ENCODE data around the gene SNX32. TPM values are rescaled to one million over a fixed set of nuclear protein-coding genes. Genes with fewer than 3 reads are reported as not detected.

SNX32 gene
- total and polyA plus RNA-seq, 9 of the 15 experiments (the other 6 are each of a cell fraction or from before 2014, with no cell fraction given), result 0.03 TPM; not detected in 7

- TF ChIP-seq EWSR1 (IDR thresholded peaks at IDR 0.05; ENCODE audit: borderline replicate concordance, low read depth, partially characterized antibody) (no peak), SMARCE1 (IDR thresholded peaks at IDR 0.05) (no peak), FOXJ2 (tag; IDR thresholded peaks at IDR 0.05) (no peak), POLR3G (IDR thresholded peaks at IDR 0.05; ENCODE audit: extremely low read depth, insufficient read length, insufficient replicate concordance) (no peak), CREB1 (IDR thresholded peaks at IDR 0.05) (peak; percentile 42), CREB1 (CRISPR knock-in tag; IDR thresholded peaks at IDR 0.05) (no peak; the same call in 1 of the 2 replicates), GTF2B (IDR thresholded peaks at IDR 0.05; ENCODE audit: extremely low read depth, insufficient read length) (no peak), HMGN3 (IDR thresholded peaks at IDR 0.05; ENCODE audit: borderline replicate concordance, extremely low read depth, insufficient read length, low read depth, low read length) (peak; percentile 94), TAF9B (IDR thresholded peaks at IDR 0.05; ENCODE audit: partially characterized antibody) (peak; percentile 82), ZBTB43 (CRISPR knock-in tag; IDR thresholded peaks at IDR 0.05) (no peak), HDAC2 (IDR thresholded peaks at IDR 0.05) (peak; percentile 66), MEF2A (IDR thresholded peaks at IDR 0.05; ENCODE audit: control insufficient read depth, low read depth, low read length) (no peak), ZNF24 (IDR thresholded peaks at IDR 0.05) (no peak), ZNF696 (CRISPR knock-in tag; conservative IDR thresholded peaks at IDR 0.05) (no peak), ZNF507 (tag; conservative IDR thresholded peaks at IDR 0.05) (no peak), HNRNPL (IDR thresholded peaks at IDR 0.05; ENCODE audit: low read depth, low read length) (peak; percentile 27; the same call in 1 of the 2 replicates), IRF1 (CRISPR knock-in tag; IDR thresholded peaks at IDR 0.05; ENCODE audit: borderline replicate concordance) (no peak; the same call in 1 of the 2 replicates), C11orf30 (IDR thresholded peaks at IDR 0.05; ENCODE audit: low read depth) (peak; percentile 88), SMAD2 (IDR thresholded peaks at IDR 0.05; ENCODE audit: low read depth, low read length) (no peak), CC2D1A (IDR thresholded peaks at IDR 0.05) (peak; percentile 37; the same call in 1 of the 2 replicates), CREB5 (CRISPR knock-in tag; IDR thresholded peaks at IDR 0.05) (no peak), HLTF (IDR thresholded peaks at IDR 0.05) (no peak), ZNF12 (CRISPR knock-in tag; IDR thresholded peaks at IDR 0.05) (no peak), ETV5 (CRISPR knock-in tag; IDR thresholded peaks at IDR 0.05; ENCODE audit: low read depth) (peak; percentile 73), ZNF3 (CRISPR knock-in tag; IDR thresholded peaks at IDR 0.05) (no peak), RBM14 (IDR thresholded peaks at IDR 0.05; ENCODE audit: borderline replicate concordance, insufficient read depth, low read depth, low read length) (no peak)
These were observed 26.8 kb downstream of the SNX32 start, which contains the start of gene MUS81 (continued) for GRCh38 chr11:65860278-65861164.
